ENCODE measurements around the gene MMP25.

GRCh38 chr16:3074860-3075522 is 28.6 kb downstream of the MMP25 start:
- TF ChIP-seq CTCF (conservative IDR thresholded peaks at IDR 0.05 in 1 of 2, IDR thresholded peaks at IDR 0.05 in 1 of 2; ENCODE audit: extremely low read depth in 1 of 2, insufficient read depth in 1 of 2, low read depth in 1 of 2, low read length in 2 of 2) (no peak), EZH2 (IDR thresholded peaks at IDR 0.05; ENCODE audit: borderline replicate concordance, low read length) (no peak)
